H1 (cell line): ENCODE results near the gene SNX27. TPM values are rescaled to one million over a fixed set of nuclear protein-coding genes. Genes with fewer than 3 reads are reported as not detected.

ENCODE experiments used
- CTCF ChIA-PET: fragments of 300-600 bp; sonication (Branson Sonifier 250); formaldehyde crosslinking; loops from one replicate; lab custom pipeline; 2021; ENCODE audit not compliant: partially characterized antibody; lab: Charles Lee
- POLR2A ChIA-PET: fragments of 300-600 bp; sonication (Branson Sonifier 250); formaldehyde crosslinking; loops from one replicate; lab custom pipeline; 2021; ENCODE audit warnings: inconsistent platforms; ENCODE audit not compliant: partially characterized antibody; lab: Charles Lee
- DNase-seq, 2 experiments: peaks; one replicate each; pipeline versions ENCODE4 v3.0.0 to v3.0.0-alpha.2; 2010 to 2022; ENCODE audit warnings: low spot score in 2 of 2, low read depth in 1 of 2, mixed read lengths in 1 of 2
- FAIRE-seq: peaks from 2 replicates; lab custom pipeline; 2011; peaks lifted over from hg19 to GRCh38; lab: Jason Lieb, UNC
- H2AFZ ChIP-seq: 2 replicates; pipeline ENCODE4 v1.8.1; 2012; ENCODE audit warnings: low read length, inconsistent platforms
- H2AK5ac ChIP-seq: 2 replicates; pipeline ENCODE4 v1.6.1; 2013; ENCODE audit warnings: low read depth, low read length
- H2BK120ac ChIP-seq: replicated peaks from 2 replicates; pipeline ENCODE3; 2013; ENCODE audit warnings: low read depth, low read length, inconsistent platforms
- H2BK12ac ChIP-seq: 2 replicates; pipeline ENCODE4 v1.6.1; 2013; ENCODE audit warnings: low read depth, low read length
- H2BK15ac ChIP-seq: 2 replicates; pipeline ENCODE4 v1.6.1; 2013; ENCODE audit warnings: low read length
- H2BK20ac ChIP-seq: 2 replicates; pipeline ENCODE4 v1.6.1; 2013; ENCODE audit warnings: low read length
- H2BK5ac ChIP-seq: 2 replicates; pipeline ENCODE4 v1.6.1; 2013; ENCODE audit warnings: low read depth, low read length
- H3K14ac ChIP-seq: 2 replicates; pipeline ENCODE4 v1.6.1; 2013; ENCODE audit warnings: inconsistent platforms; ENCODE audit not compliant: insufficient read length
- H3K18ac ChIP-seq: 2 replicates; pipeline ENCODE4 v1.6.1; 2013; ENCODE audit warnings: low read length; ENCODE audit errors: extremely low read depth
- H3K23ac ChIP-seq: 2 replicates; pipeline ENCODE4 v1.6.1; 2013; ENCODE audit warnings: inconsistent platforms; ENCODE audit not compliant: insufficient read length
- H3K23me2 ChIP-seq: 2 replicates; pipeline ENCODE4 v1.6.1; 2013; ENCODE audit warnings: low read depth, low read length
- H3K27ac ChIP-seq: 2 replicates; pipeline ENCODE4 v1.6.1; 2011; ENCODE audit warnings: low read depth, low read length, inconsistent platforms
- H3K27me3 ChIP-seq, 4 experiments: replicated peaks in 1 of 4; 1 replicate in 1 of 4; 2 replicates in 3 of 4; pipeline versions ENCODE4 v1.6.1 to v1.8.1; 2011 to 2013; ENCODE audit warnings: low read length in 3 of 4, mild to moderate bottlenecking in 3 of 4, inconsistent platforms in 2 of 4, mixed read lengths in 2 of 4, moderate library complexity in 1 of 4; ENCODE audit not compliant: control insufficient read depth in 3 of 4, insufficient read depth in 3 of 4; ENCODE audit errors: extremely low read depth in 1 of 4
- H3K36me3 ChIP-seq, 4 experiments: 2 replicates each; pipeline versions ENCODE4 v1.6.1 to v1.8.1; 2011 to 2013; ENCODE audit warnings: mild to moderate bottlenecking in 4 of 4, low read length in 3 of 4, moderate library complexity in 2 of 4, control low read depth in 1 of 4, inconsistent platforms in 1 of 4; ENCODE audit not compliant: insufficient read depth in 4 of 4, control insufficient read depth in 2 of 4
- H3K4ac ChIP-seq: replicated peaks from 2 replicates; pipeline ENCODE3; 2013; ENCODE audit warnings: low read length, low read depth, mixed read lengths, inconsistent platforms; ENCODE audit not compliant: insufficient read length
- H3K4me1 ChIP-seq, 4 experiments: replicated peaks in 1 of 4; 1 replicate in 1 of 4; 2 replicates in 3 of 4; pipeline versions ENCODE4 v1.6.1 to v1.8.1; 2011 to 2013; ENCODE audit warnings: low read length in 3 of 4, inconsistent platforms in 2 of 4, mixed read lengths in 1 of 4; ENCODE audit not compliant: insufficient read depth in 4 of 4, control insufficient read depth in 3 of 4
- H3K4me2 ChIP-seq, 2 experiments: 2 replicates each; pipeline versions ENCODE4 v1.6.1 to v1.8.1; 2011 to 2013; ENCODE audit warnings: low read depth in 2 of 2, low read length in 2 of 2, control low read depth in 1 of 2, inconsistent platforms in 1 of 2, mild to moderate bottlenecking in 1 of 2; ENCODE audit not compliant: insufficient read depth in 1 of 2
- H3K4me3 ChIP-seq, 4 experiments: fragments of 200-600, 300-600 bp in 1 of 4; sonication (generic), shearing (Covaris generic), sonication (Bioruptor Twin) in 1 of 4; 2 replicates each; pipeline versions ENCODE4 v1.5.1 to v1.8.1; 2011 to 2016; ENCODE audit warnings: low read length in 4 of 4, low read depth in 3 of 4, control low read depth in 2 of 4, inconsistent platforms in 2 of 4, mild to moderate bottlenecking in 2 of 4, mixed read lengths in 1 of 4, moderate library complexity in 1 of 4; ENCODE audit not compliant: insufficient read depth in 2 of 4; ENCODE audit errors: extremely low read depth in 1 of 4
- H3K56ac ChIP-seq: replicated peaks from 2 replicates; pipeline ENCODE3; 2013; ENCODE audit warnings: low read depth, mild to moderate bottlenecking, mixed read lengths, low read length, inconsistent platforms; ENCODE audit not compliant: insufficient read length
- H3K79me1 ChIP-seq: 2 replicates; pipeline ENCODE4 v1.6.1; 2013; ENCODE audit warnings: low read depth, low read length, control low read depth
- H3K79me2 ChIP-seq, 2 experiments: 2 replicates each; pipeline versions ENCODE4 v1.6.1 to v1.8.1; 2012 to 2013; ENCODE audit warnings: low read length in 2 of 2, mild to moderate bottlenecking in 2 of 2, inconsistent platforms in 1 of 2; ENCODE audit not compliant: insufficient read depth in 2 of 2, control insufficient read depth in 1 of 2
- H3K9ac ChIP-seq, 4 experiments: replicated peaks in 1 of 4; 1 replicate in 1 of 4; 2 replicates in 3 of 4; pipeline versions ENCODE4 v1.6.1 to v1.8.1; 2011 to 2013; ENCODE audit warnings: low read depth in 3 of 4, low read length in 3 of 4, control low read depth in 2 of 4, mild to moderate bottlenecking in 2 of 4, moderate library complexity in 2 of 4, inconsistent platforms in 1 of 4; ENCODE audit errors: extremely low read depth in 1 of 4
- H3K9me3 ChIP-seq, 2 experiments: 2 replicates each; pipeline versions ENCODE4 v1.6.1 to v1.8.1; 2012 to 2013; ENCODE audit warnings: mild to moderate bottlenecking in 2 of 2, moderate library complexity in 2 of 2, control low read depth in 1 of 2, inconsistent platforms in 1 of 2, low read depth in 1 of 2, low read length in 1 of 2, mixed read lengths in 1 of 2; ENCODE audit not compliant: insufficient read depth in 2 of 2
- H4K20me1 ChIP-seq, 2 experiments: replicated peaks in 1 of 2; 2 replicates each; pipeline versions ENCODE3 to v1.8.1; 2011 to 2013; ENCODE audit warnings: inconsistent platforms in 2 of 2, low read length in 2 of 2, mild to moderate bottlenecking in 1 of 2; ENCODE audit not compliant: insufficient read depth in 2 of 2, control insufficient read depth in 1 of 2
- H4K5ac ChIP-seq: 2 replicates; pipeline ENCODE4 v1.6.1; 2013; ENCODE audit warnings: low read length, low read depth, mixed read lengths, inconsistent platforms; ENCODE audit not compliant: insufficient read length
- H4K8ac ChIP-seq: 2 replicates; pipeline ENCODE4 v1.8.0; 2013; ENCODE audit warnings: mild to moderate bottlenecking, moderate library complexity, low read length, inconsistent platforms; ENCODE audit not compliant: insufficient read depth; ENCODE audit errors: extremely low read depth
- H4K91ac ChIP-seq: replicated peaks from 2 replicates; pipeline ENCODE3; 2013; ENCODE audit warnings: low read length, mixed read lengths, inconsistent platforms; ENCODE audit not compliant: insufficient read length
- CHD2 ChIP-seq: IDR thresholded peaks from 2 replicates; pipeline ENCODE4 v1.6.1; 2012; ENCODE audit warnings: low read length, improper control_type of control experiment
- CTBP2 ChIP-seq: IDR thresholded peaks from 2 replicates; pipeline ENCODE4 v1.7.0; 2011; ENCODE audit warnings: borderline replicate concordance, mild to moderate bottlenecking, moderate library complexity, mixed read lengths, low read length; ENCODE audit not compliant: insufficient read depth, insufficient read length
- FOSL1 ChIP-seq: IDR thresholded peaks from 2 replicates; pipeline ENCODE4 v1.6.1; 2011; ENCODE audit warnings: mild to moderate bottlenecking, low read depth, low read length, moderate library complexity; ENCODE audit not compliant: insufficient read depth
- NANOG ChIP-seq: IDR thresholded peaks from 2 replicates; pipeline ENCODE4 v1.6.1; 2011; ENCODE audit warnings: low read length, low read depth, mild to moderate bottlenecking, inconsistent platforms; ENCODE audit not compliant: insufficient read depth, poor library complexity, severe bottlenecking
- RAD21 ChIP-seq, 2 experiments: IDR thresholded peaks in 1 of 2; conservative IDR thresholded peaks in 1 of 2; 2 replicates each; pipeline ENCODE4 v1.6.1; 2011; ENCODE audit warnings: low read depth in 2 of 2, low read length in 2 of 2, improper control_type of control experiment in 1 of 2, inconsistent platforms in 1 of 2, mild to moderate bottlenecking in 1 of 2, moderate library complexity in 1 of 2
- SAP30 ChIP-seq: fragments of 300-600 bp; sonication (generic); IDR thresholded peaks from 2 replicates; pipeline ENCODE4 v1.7.1; 2012; ENCODE audit warnings: low read length, moderate library complexity, mild to moderate bottlenecking, inconsistent platforms; ENCODE audit not compliant: insufficient read depth, insufficient replicate concordance
- SIN3A ChIP-seq, 2 experiments: IDR thresholded peaks in 1 of 2; conservative IDR thresholded peaks in 1 of 2; 2 replicates each; pipeline ENCODE4 v1.6.1; 2011 to 2012; ENCODE audit warnings: low read length in 2 of 2, improper control_type of control experiment in 1 of 2, low read depth in 1 of 2, mild to moderate bottlenecking in 1 of 2
- TAF1 ChIP-seq: IDR thresholded peaks from 2 replicates; pipeline ENCODE4 v1.6.1; 2011; ENCODE audit warnings: mild to moderate bottlenecking, low read depth, low read length
- ZNF274 ChIP-seq: IDR thresholded peaks from 2 replicates; pipeline ENCODE4 v1.7.0; 2012; ENCODE audit warnings: low read length, borderline replicate concordance; ENCODE audit errors: extremely low read depth
- WGBS, 2 experiments: shearing (Covaris generic) in 1 of 2; methylation state at CpG; one replicate each; pipeline versions ENCODE4 v1.1.6 to v1.1.7; 2013 to 2015; ENCODE audit warnings: low lambda C conversion rate in 2 of 2, mixed read lengths in 2 of 2, inconsistent platforms in 1 of 2, low coverage in 1 of 2, missing lambda C conversion rate in 1 of 2; ENCODE audit not compliant: insufficient replicate concordance in 2 of 2, insufficient coverage in 1 of 2, insufficient read length in 1 of 2; ENCODE audit errors: extremely low coverage in 1 of 2, missing lambda C conversion rate in 1 of 2; 5-methylcytosine and 5-hydroxymethylcytosine counted together
- polyA plus RNA-seq, 7 experiments: library from polyadenylated mRNA; depleted of rRNA in 3 of 7; stranded (reverse) in 5 of 7; unstranded in 2 of 7; fragments of >200 nt in 5 of 7; fragments of 200-250 nt in 2 of 7; gene quantifications; 1 replicate in 5 of 7; 2 replicates in 1 of 7; 4 replicates in 1 of 7; pipeline versions ENCODE4 v1.2.1 to v1.2.3, GENCODE V29; 2011 to 2013; ENCODE audit warnings: missing spikeins in 2 of 7, mixed read lengths in 2 of 7
- total RNA-seq: library from RNA; stranded (reverse); fragmentation: NEBNext Ultra II Directional; extraction: Animal tissue kit (Norgen Biotek cat#: 25700); gene quantifications from 2 replicates; pipeline ENCODE4 v1.2.1, GENCODE V29; 2021

Gene SNX27
- total and polyA plus RNA-seq, 2 of the 8 experiments (the other 6 are each of a cell fraction or from before 2014, with no cell fraction given): 23.4 to 65.4 TPM

- Histone ChIP-seq H2BK20ac (no peak overlapping the region), H3K4me1 (peaks cover 0 to 7% (median 1%) of the 10 kb centered on the region in 4 experiments; a peak in 1 of 7 replicates), H4K91ac (no peak overlapping the region), H3K36me3 (peaks cover 0 to 3% (median 0%) of the 10 kb centered on the region in 4 experiments; a peak in 3 of 8 replicates), H3K4me3 (peak overlapping the region; percentile 79 to 96 (median 88)), H3K56ac (peak overlapping the region; percentile 83), H4K8ac (peak overlapping the region; percentile 95; the same call in 1 of the 2 replicates), H2BK120ac (no peak overlapping the region), H4K5ac (no peak overlapping the region), H3K14ac (no peak overlapping the region), H3K9me3 (no peaks in the 10 kb centered on the region), H3K4ac (no peak overlapping the region), H3K18ac (peak overlapping the region; percentile 78), H4K20me1 (peaks cover 0 to 1% of the 10 kb centered on the region in 2 experiments), H3K23me2 (peaks cover 13% of the 10 kb centered on the region), H3K27ac (peak overlapping the region; percentile 80), H3K4me2 (peak overlapping the region; percentile 93 to 100), H3K27me3 (no peaks in the 10 kb centered on the region), H2BK15ac (no peak overlapping the region), H3K23ac (no peak overlapping the region), H3K9ac (peak overlapping the region; percentile 75 to 94 (median 83)), H2BK5ac (peak overlapping the region; percentile 78; the same call in 1 of the 2 replicates), H2BK12ac (peak overlapping the region; percentile 90), H2AFZ (no peak overlapping the region), H2AK5ac (no peak overlapping the region), H3K79me1 (no peaks in the 10 kb centered on the region), H3K79me2 (peaks cover 0 to 50% of the 10 kb centered on the region in 2 experiments; a peak in 3 of 4 replicates)
- WGBS, 2 experiments: 1% methylated on average over 19 of the region's 44 CpGs; no CpG with 5 or more reads in 1 of the 2 experiments
- ChIA-PET CTCF (interaction anchor here (0.6 kb wide), 1 partner anchor 96 kb away, joined by 3 read pairs; no protein-coding TSS in a partner anchor), POLR2A (interaction anchor here (0.7 to 2.3 kb wide), 12 partner anchors 8 to 227 kb away, joined by 3 to 9 read pairs (median 3); partner anchors contain the start of genes C2CD4D, MRPL9 and TUFT1)
- FAIRE-seq (no peak), DNase-seq (no peak)
- TF ChIP-seq CHD2 (no peak), FOSL1 (no peak), NANOG (no peak), ZNF274 (no peak), SIN3A (conservative IDR thresholded peaks at IDR 0.05 in 1 of 2, IDR thresholded peaks at IDR 0.05 in 1 of 2; ENCODE audit: low read depth in 1 of 2, low read length in 2 of 2) (peak in 1 of 2 experiments; percentile 76; a peak in 2 of 4 replicates), CTBP2 (no peak), RAD21 (IDR thresholded peaks at IDR 0.05 in 1 of 2, conservative IDR thresholded peaks at IDR 0.05 in 1 of 2; ENCODE audit: low read depth in 2 of 2, low read length in 2 of 2) (no peak), TAF1 (0 out of 2 replicates have a peak, but pooled peaks have one; percentile 11), SAP30 (peak; percentile 11)
These were observed 841 bp downstream of the SNX27 start for GRCh38 chr1:151612501-151613281.
